GM12878 (cell line): ENCODE results near the gene TAF3. TPM values are rescaled to one million over a fixed set of nuclear protein-coding genes. Genes with fewer than 3 reads are reported as not detected.

ENCODE experiments used
- ATAC-seq: fragments of 200-7000 bp; cut with Tn5 transposase; 3 replicates; pipeline ENCODE4 v1.9.1; 2020; ENCODE audit warnings: mild to moderate bottlenecking, moderate library complexity
- BruUV-seq: library from RNA; stranded (reverse); fragments of 400-500 nt; replicated peaks from 2 replicates; lab custom pipeline; 2021; lab: Mats Ljungman, UMichigan
- CTCF ChIA-PET: fragments of 300-600 bp; sonication (Branson Sonifier 250); formaldehyde crosslinking; extraction: SDS; loops from one replicate; lab custom pipeline; 2021; ENCODE audit warnings: inconsistent platforms; lab: Yijun Ruan, JAX
- POLR2A ChIA-PET: fragments of 350-600 bp; formaldehyde crosslinking; extraction: SDS; loops from one replicate; lab custom pipeline; 2021; ENCODE audit warnings: inconsistent platforms; lab: Charles Lee
- RAD21 ChIA-PET: fragments of 300-600 bp; sonication (Branson Sonifier 250); formaldehyde crosslinking; loops from one replicate; lab custom pipeline; 2023; ENCODE audit warnings: antibody characterized with exemption; ENCODE audit not compliant: unreplicated experiment; lab: Charles Lee
- SMC1A ChIA-PET: fragments of 300-600 bp; sonication (Branson Sonifier 250); formaldehyde crosslinking; loops from one replicate; lab custom pipeline; 2023; ENCODE audit not compliant: unreplicated experiment, uncharacterized antibody; lab: Charles Lee
- DNase-seq: peaks from one replicate; pipeline ENCODE4 v3.0.0-alpha.2; 2011; ENCODE audit warnings: low read depth, low spot score
- FAIRE-seq: peaks from 3 replicates; lab custom pipeline; 2011; peaks lifted over from hg19 to GRCh38; lab: Jason Lieb, UNC
- H2AFZ ChIP-seq: 2 replicates; pipeline ENCODE4 v1.6.0; 2011; ENCODE audit warnings: low read depth, low read length, control low read depth; ENCODE audit not compliant: control insufficient read depth
- H3K27ac ChIP-seq: 2 replicates; pipeline ENCODE4 v1.5.1; 2011; ENCODE audit warnings: control low read depth; ENCODE audit not compliant: control insufficient read depth, insufficient read depth
- H3K27me3 ChIP-seq, 2 experiments: replicated peaks in 1 of 2; 2 replicates each; pipeline versions ENCODE4 v1.6.0 to v1.6.1; 2011; ENCODE audit warnings: low read length in 1 of 2; ENCODE audit not compliant: control insufficient read depth in 2 of 2, insufficient read depth in 2 of 2
- H3K36me3 ChIP-seq, 2 experiments: 2 replicates each; pipeline ENCODE4 v1.5.1; 2011; ENCODE audit warnings: low read length in 1 of 2; ENCODE audit not compliant: control insufficient read depth in 2 of 2, insufficient read depth in 2 of 2
- H3K4me1 ChIP-seq: 2 replicates; pipeline ENCODE4 v1.6.1; 2011; ENCODE audit warnings: mild to moderate bottlenecking, low read length, moderate library complexity, mixed read lengths; ENCODE audit not compliant: control insufficient read depth, insufficient read depth
- H3K4me2 ChIP-seq: 2 replicates; pipeline ENCODE4 v1.6.0; 2011; ENCODE audit warnings: control low read depth; ENCODE audit not compliant: control insufficient read depth, insufficient read depth
- H3K4me3 ChIP-seq: fragments of 200-600 bp; sonication (generic); 2 replicates; pipeline ENCODE4 v1.5.1; 2016
- H3K79me2 ChIP-seq: 2 replicates; pipeline ENCODE4 v1.6.0; 2011; ENCODE audit warnings: low read length; ENCODE audit not compliant: control insufficient read depth, insufficient read depth
- H3K9ac ChIP-seq: 2 replicates; pipeline ENCODE4 v1.8.0; 2011; ENCODE audit warnings: low read length, control low read depth, mixed read lengths; ENCODE audit not compliant: control insufficient read depth, insufficient read depth
- H3K9me3 ChIP-seq: replicated peaks from 3 replicates; pipeline ENCODE4 v1.5.1; 2011; ENCODE audit warnings: mild to moderate bottlenecking, low read length; ENCODE audit not compliant: control insufficient read depth, insufficient read depth
- H4K20me1 ChIP-seq: 2 replicates; pipeline ENCODE4 v1.6.0; 2011; ENCODE audit not compliant: control insufficient read depth, insufficient read depth
- CREM ChIP-seq: IDR thresholded peaks from 2 replicates; pipeline ENCODE4 v1.6.1; 2014; ENCODE audit warnings: antibody characterized with exemption, low read depth
- FOS ChIP-seq: IDR thresholded peaks from 3 replicates; pipeline ENCODE4 v1.6.1; 2011; ENCODE audit warnings: borderline replicate concordance; ENCODE audit not compliant: insufficient read length; ENCODE audit errors: extremely low read depth
- IRF4 ChIP-seq: IDR thresholded peaks from 2 replicates; pipeline ENCODE4 v1.6.1; 2011; ENCODE audit warnings: low read depth, low read length
- PRDM15 ChIP-seq: fragments of 450-650 bp; formaldehyde crosslinking; IDR thresholded peaks from 2 replicates; pipeline ENCODE4 v1.4.0; 2020; ENCODE audit warnings: mild to moderate bottlenecking, moderate library complexity
- RUNX3 ChIP-seq: IDR thresholded peaks from 2 replicates; pipeline ENCODE4 v1.6.1; 2012; ENCODE audit warnings: low read length, inconsistent platforms
- SRF ChIP-seq, 2 experiments: IDR thresholded peaks; 2 replicates each; pipeline ENCODE4 v1.6.1; 2011; ENCODE audit warnings: low read depth in 2 of 2, low read length in 2 of 2, mild to moderate bottlenecking in 1 of 2, moderate library complexity in 1 of 2
- STAT3 ChIP-seq: IDR thresholded peaks from 2 replicates; pipeline ENCODE4 v1.6.1; 2011; ENCODE audit warnings: low read depth, low read length, improper control_type of control experiment
- ZBTB4 ChIP-seq: fragments of 450-650 bp; formaldehyde crosslinking; IDR thresholded peaks from 2 replicates; pipeline ENCODE4 v1.4.0; 2022; ENCODE audit warnings: mild to moderate bottlenecking, moderate library complexity
- WGBS: methylation state at CpG from one replicate; pipeline ENCODE4 v1.1.6; 2016; ENCODE audit warnings: low lambda C conversion rate; ENCODE audit not compliant: insufficient replicate concordance, insufficient coverage; ENCODE audit errors: missing lambda C conversion rate; 5-methylcytosine and 5-hydroxymethylcytosine counted together
- in situ Hi-C: fragments of 300-500 bp; cut with MboI; formaldehyde crosslinking; loops from 9 replicates; pipeline ENCODE4 v1.14.3; 2018; ENCODE audit warnings: mixed read lengths
- intact Hi-C: fragments of 100-400 bp; cut with micrococcal nuclease; formaldehyde crosslinking; loops from one replicate; pipeline ENCODE4 v1.14.2; 2022; ENCODE audit not compliant: unreplicated experiment
- polyA plus RNA-seq, 11 experiments: library from polyadenylated mRNA; depleted of rRNA in 4 of 11; unstranded in 6 of 11; stranded (reverse) in 5 of 11; fragments of >200 nt; fragmentation: Nextera tagmentation in 4 of 11; fragmentation: Illumina TruSeq in 1 of 11; extraction: Ambion mirVana in 4 of 11; extraction: Trizol in 1 of 11; gene quantifications; 1 replicate in 1 of 11; 2 replicates in 10 of 11; pipeline versions ENCODE4 v1.2.1 to v1.2.3, GENCODE V29; 2011 to 2016; ENCODE audit warnings: inconsistent platforms in 2 of 11, missing spikeins in 2 of 11, low read depth in 1 of 11
- total RNA-seq, 4 experiments: library from RNA; depleted of rRNA in 3 of 4; stranded (reverse); fragments of >200 nt in 3 of 4; fragmentation: Illumina TruSeq in 1 of 4; extraction: Trizol in 1 of 4; gene quantifications; 2 replicates each; pipeline versions ENCODE4 v1.2.1 to v1.2.3, GENCODE V29; 2013 to 2021
- TF ChIP-seq, protein P1 (sequence below): IDR thresholded peaks from 2 replicates; pipeline ENCODE4 v1.6.1; 2011; ENCODE audit warnings: borderline replicate concordance, low read depth, mild to moderate bottlenecking, moderate library complexity, low read length; ENCODE audit not compliant: insufficient read depth, poor library complexity, severe bottlenecking

Gene TAF3
- total and polyA plus RNA-seq, 10 of the 15 experiments (the other 5 are each of a cell fraction or from before 2014, with no cell fraction given): 2.0 to 10.1 (median 3.7) TPM

DNA sequence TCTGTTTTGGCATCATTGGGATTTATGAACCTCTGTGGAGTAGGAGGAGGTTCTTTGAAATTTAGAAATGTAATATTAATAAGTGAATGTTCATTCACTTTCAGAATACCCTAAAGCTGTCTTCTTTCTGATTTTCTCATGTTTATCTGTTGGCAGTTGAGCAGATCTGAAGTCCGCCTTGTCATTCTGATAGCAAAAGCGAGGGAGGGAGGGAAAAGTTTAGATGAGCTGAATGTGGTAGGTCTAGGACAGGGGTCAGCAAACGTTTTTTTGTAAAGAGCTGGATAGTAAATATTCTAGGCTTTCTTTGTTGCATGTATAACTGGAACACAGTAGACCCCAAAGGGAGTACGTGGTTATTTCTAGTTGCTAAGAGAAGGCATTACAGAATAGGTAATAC is 141.8 kb downstream of the TAF3 start:
- no peak for FAIRE-seq
- H3K4me1 ChIP-seq: peaks cover 6% of the 10 kb centered on the region; the same call in 1 of the 2 replicates
- TF ChIP-seq, protein P1, sequence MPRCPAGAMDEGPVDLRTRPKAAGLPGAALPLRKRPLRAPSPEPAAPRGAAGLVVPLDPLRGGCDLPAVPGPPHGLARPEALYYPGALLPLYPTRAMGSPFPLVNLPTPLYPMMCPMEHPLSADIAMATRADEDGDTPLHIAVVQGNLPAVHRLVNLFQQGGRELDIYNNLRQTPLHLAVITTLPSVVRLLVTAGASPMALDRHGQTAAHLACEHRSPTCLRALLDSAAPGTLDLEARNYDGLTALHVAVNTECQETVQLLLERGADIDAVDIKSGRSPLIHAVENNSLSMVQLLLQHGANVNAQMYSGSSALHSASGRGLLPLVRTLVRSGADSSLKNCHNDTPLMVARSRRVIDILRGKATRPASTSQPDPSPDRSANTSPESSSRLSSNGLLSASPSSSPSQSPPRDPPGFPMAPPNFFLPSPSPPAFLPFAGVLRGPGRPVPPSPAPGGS: no peak
- TF ChIP-seq STAT3: no peak
- TF ChIP-seq SRF (IDR thresholded peaks at IDR 0.05; ENCODE audit: low read depth in 2 of 2, low read length in 2 of 2): no peak
- TF ChIP-seq IRF4: no peak
- intact Hi-C loops (no loop called here), in situ Hi-C loops (no loop called here)
- ChIA-PET POLR2A (no interaction called here), CTCF (interaction anchor here (2.0 kb wide), 1 partner anchor 11 kb away, joined by 5 read pairs; no protein-coding TSS in a partner anchor), RAD21 (no interaction called here), SMC1A (interaction anchor here (1.3 kb wide), 1 partner anchor 12 kb away, joined by 3 read pairs; no protein-coding TSS in a partner anchor)
- no TSS peak for BruUV-seq
- 72% methylated on average over 4 of the region's 4 CpGs for WGBS
- H3K27ac ChIP-seq: no peak overlapping the region
- no peak overlapping the region for H3K9ac ChIP-seq
- H3K36me3 ChIP-seq: peaks cover 0 to 5% of the 10 kb centered on the region in 2 experiments; a peak in 2 of 4 replicates
- H3K9me3 ChIP-seq: no peaks in the 10 kb centered on the region
- no peaks in the 10 kb centered on the region; the same call in none of the 2 replicates for H3K79me2 ChIP-seq
- H2AFZ ChIP-seq: no peak overlapping the region
- H3K4me2 ChIP-seq: no peak overlapping the region
- no peak for ATAC-seq
- no peak for DNase-seq
- no peaks in the 10 kb centered on the region for H3K27me3 ChIP-seq
- no peaks in the 10 kb centered on the region for H4K20me1 ChIP-seq
- H3K4me3 ChIP-seq: no peak overlapping the region

GRCh38 chr10:7962592-7962991 is 144.3 kb downstream of the TAF3 start:
- Histone ChIP-seq H3K27ac (no peak overlapping the region), H2AFZ (no peak overlapping the region), H3K4me3 (no peak overlapping the region), H3K4me2 (no peak overlapping the region), H3K4me1 (no peaks in the 10 kb centered on the region), H3K79me2 (no peaks in the 10 kb centered on the region), H3K36me3 (peaks cover 0 to 5% of the 10 kb centered on the region in 2 experiments; a peak in 3 of 4 replicates), H3K9ac (no peak overlapping the region), H4K20me1 (no peaks in the 10 kb centered on the region), H3K27me3 (no peaks in the 10 kb centered on the region), H3K9me3 (no peaks in the 10 kb centered on the region)
- FAIRE-seq: no peak
- WGBS: 100% methylated on average over 5 of the region's 5 CpGs
- SMC1A ChIA-PET: no interaction called here
- CTCF ChIA-PET: no interaction called here
- DNase-seq: no peak
- ATAC-seq: no peak
- intact Hi-C loops: no loop called here
- no TSS peak for BruUV-seq
- RAD21 ChIA-PET: no interaction called here
- in situ Hi-C loops: no loop called here
- POLR2A ChIA-PET: no interaction called here
- TF ChIP-seq ZBTB4 (CRISPR knock-in tag) (no peak), FOS (no peak), RUNX3 (no peak), CREM (no peak), PRDM15 (CRISPR knock-in tag) (no peak)
